Mesendoderm (in vitro differentiated cells): ENCODE measurements around the gene RALGPS1.
A peak's percentile ranks its signal among the peaks of the same experiment; 100 is the strongest.

Experiments used
- DNase-seq: peaks from one replicate; pipeline ENCODE4 v3.0.0; 2013
- H2AK5ac ChIP-seq: 2 replicates; pipeline ENCODE4 v1.6.1; 2013; ENCODE audit warnings: low read length, inconsistent platforms
- H2BK120ac ChIP-seq: 2 replicates; pipeline ENCODE4 v1.6.1; 2013; ENCODE audit warnings: low read depth, mild to moderate bottlenecking, low read length, moderate library complexity, mixed read lengths
- H2BK15ac ChIP-seq: replicated peaks from 2 replicates; pipeline ENCODE4 v1.6.1; 2013; ENCODE audit warnings: low read depth, mild to moderate bottlenecking, moderate library complexity
- H2BK5ac ChIP-seq: 2 replicates; pipeline ENCODE4 v1.6.1; 2013; ENCODE audit warnings: low read length, inconsistent platforms
- H3K18ac ChIP-seq: 2 replicates; pipeline ENCODE4 v1.6.1; 2013; ENCODE audit warnings: mild to moderate bottlenecking, low read length, mixed read lengths
- H3K23ac ChIP-seq: one replicate; pipeline ENCODE4 v1.6.1; 2013; ENCODE audit warnings: low read length
- H3K27ac ChIP-seq: 2 replicates; pipeline ENCODE4 v1.5.1; 2013; ENCODE audit warnings: low read depth, mild to moderate bottlenecking, inconsistent platforms, low read length, moderate library complexity
- H3K27me3 ChIP-seq: 2 replicates; pipeline ENCODE4 v1.6.1; 2013; ENCODE audit warnings: low read length, control low read depth, mild to moderate bottlenecking, inconsistent platforms; ENCODE audit not compliant: insufficient read depth, poor library complexity
- H3K36me3 ChIP-seq: 2 replicates; pipeline ENCODE4 v1.6.1; 2013; ENCODE audit warnings: low read length, inconsistent platforms; ENCODE audit not compliant: control insufficient read depth, insufficient read depth
- H3K4ac ChIP-seq: one replicate; pipeline ENCODE4 v1.6.1; 2013; ENCODE audit warnings: low read depth, mild to moderate bottlenecking, low read length, moderate library complexity
- H3K4me1 ChIP-seq: 2 replicates; pipeline ENCODE4 v1.6.1; 2013; ENCODE audit warnings: low read depth, low read length, inconsistent platforms; ENCODE audit not compliant: control insufficient read depth
- H3K4me2 ChIP-seq: 2 replicates; pipeline ENCODE4 v1.6.1; 2013; ENCODE audit warnings: low read length
- H3K4me3 ChIP-seq: 2 replicates; pipeline ENCODE4 v1.5.1; 2013; ENCODE audit warnings: mild to moderate bottlenecking, low read length
- H3K56ac ChIP-seq: one replicate; pipeline ENCODE4 v1.6.1; 2013; ENCODE audit warnings: low read length
- H3K79me1 ChIP-seq: 2 replicates; pipeline ENCODE4 v1.6.1; 2013; ENCODE audit warnings: low read length, inconsistent platforms
- H3K79me2 ChIP-seq: 2 replicates; pipeline ENCODE4 v1.6.1; 2013; ENCODE audit warnings: mild to moderate bottlenecking, low read length; ENCODE audit not compliant: control insufficient read depth, insufficient read depth
- H3K9ac ChIP-seq: 2 replicates; pipeline ENCODE4 v1.6.1; 2013; ENCODE audit warnings: low read length, inconsistent platforms
- H4K5ac ChIP-seq: one replicate; pipeline ENCODE4 v1.6.1; 2013; ENCODE audit warnings: low read length
- H4K8ac ChIP-seq: one replicate; pipeline ENCODE4 v1.6.1; 2013; ENCODE audit warnings: low read depth, mild to moderate bottlenecking, control low read depth, low read length, moderate library complexity
- WGBS: extraction: QIAGEN DNeasy Blood & Tissue Kit; methylation state at CpG from one replicate; pipeline ENCODE4 v1.1.7; 2013; ENCODE audit warnings: low lambda C conversion rate, missing lambda C conversion rate; ENCODE audit not compliant: insufficient coverage; ENCODE audit errors: extremely low coverage; 5-methylcytosine and 5-hydroxymethylcytosine counted together

Gene RALGPS1

GRCh38 chr9:127179633-127180441 is 265.3 kb downstream of the RALGPS1 start:
- H3K79me1 ChIP-seq, result no peaks in the 10 kb centered on the region
- no peak for DNase-seq
- no peak overlapping the region for H2BK15ac ChIP-seq
- no peak overlapping the region for H4K5ac ChIP-seq
- no peak overlapping the region for H3K4ac ChIP-seq
- H3K27me3 ChIP-seq, result no peaks in the 10 kb centered on the region
- H3K79me2 ChIP-seq, result no peaks in the 10 kb centered on the region
- H3K4me1 ChIP-seq, result peaks cover 3% of the 10 kb centered on the region
- no peak overlapping the region for H2AK5ac ChIP-seq
- H3K4me2 ChIP-seq, result no peak overlapping the region
- no peak overlapping the region for H3K23ac ChIP-seq
- WGBS, result no CpG with 5 or more reads among the region's 15 CpGs
- no peak overlapping the region for H3K9ac ChIP-seq
- no peak overlapping the region for H3K18ac ChIP-seq
- no peak overlapping the region for H4K8ac ChIP-seq
- H3K36me3 ChIP-seq, result no peaks in the 10 kb centered on the region
- no peak overlapping the region for H2BK120ac ChIP-seq
- H2BK5ac ChIP-seq, result no peak overlapping the region
- H3K56ac ChIP-seq, result no peak overlapping the region
- H3K4me3 ChIP-seq, result no peak overlapping the region
- no peak overlapping the region for H3K27ac ChIP-seq

- no peak overlapping the region for H3K4me3 ChIP-seq
- H2BK5ac ChIP-seq, result no peak overlapping the region
- no peak overlapping the region for H4K5ac ChIP-seq
- DNase-seq, result no peak
- no peak overlapping the region for H2AK5ac ChIP-seq
- peaks cover 3% of the 10 kb centered on the region for H3K4me1 ChIP-seq
- H3K23ac ChIP-seq, result no peak overlapping the region
- no peak overlapping the region for H3K18ac ChIP-seq
- H3K4me2 ChIP-seq, result no peak overlapping the region
- H4K8ac ChIP-seq, result no peak overlapping the region
- no peak overlapping the region for H2BK120ac ChIP-seq
- WGBS, result no CpG with 5 or more reads among the region's 14 CpGs
- no peak overlapping the region for H2BK15ac ChIP-seq
- no peaks in the 10 kb centered on the region for H3K79me1 ChIP-seq
- H3K27ac ChIP-seq, result no peak overlapping the region
- no peaks in the 10 kb centered on the region for H3K79me2 ChIP-seq
- H3K36me3 ChIP-seq, result no peaks in the 10 kb centered on the region
- no peak overlapping the region for H3K56ac ChIP-seq
- H3K27me3 ChIP-seq, result no peaks in the 10 kb centered on the region
- H3K9ac ChIP-seq, result no peak overlapping the region
- H3K4ac ChIP-seq, result no peak overlapping the region
Measured at GRCh38 chr9:127180457-127181314, 266.1 kb downstream of the RALGPS1 start.

- no peak overlapping the region for H2BK15ac ChIP-seq
- H2BK5ac ChIP-seq, result no peak overlapping the region
- no peak overlapping the region for H3K27ac ChIP-seq
- H3K79me2 ChIP-seq, result no peaks in the 10 kb centered on the region
- no peak overlapping the region for H3K56ac ChIP-seq
- DNase-seq, result no peak
- no peak overlapping the region for H3K23ac ChIP-seq
- no peak overlapping the region for H3K4ac ChIP-seq
- no peak overlapping the region for H2BK120ac ChIP-seq
- H3K18ac ChIP-seq, result no peak overlapping the region
- H3K27me3 ChIP-seq, result no peaks in the 10 kb centered on the region
- no CpG with 5 or more reads among the region's 3 CpGs for WGBS
- H2AK5ac ChIP-seq, result no peak overlapping the region
- peaks cover 3% of the 10 kb centered on the region for H3K4me1 ChIP-seq
- no peak overlapping the region for H3K4me2 ChIP-seq
- H3K36me3 ChIP-seq, result no peaks in the 10 kb centered on the region
- no peak overlapping the region for H4K5ac ChIP-seq
- H4K8ac ChIP-seq, result no peak overlapping the region
- H3K9ac ChIP-seq, result no peak overlapping the region
- H3K79me1 ChIP-seq, result no peaks in the 10 kb centered on the region
- H3K4me3 ChIP-seq, result no peak overlapping the region
Measured at GRCh38 chr9:127181315-127181580, 266.7 kb downstream of the RALGPS1 start.

- Histone ChIP-seq H3K4me2 (no peak overlapping the region), H3K4ac (no peak overlapping the region), H3K27me3 (no peaks in the 10 kb centered on the region), H3K4me3 (no peak overlapping the region), H3K18ac (no peak overlapping the region), H3K36me3 (no peaks in the 10 kb centered on the region), H2BK15ac (no peak overlapping the region), H3K79me1 (no peaks in the 10 kb centered on the region), H3K27ac (no peak overlapping the region), H4K5ac (no peak overlapping the region), H3K23ac (no peak overlapping the region), H2AK5ac (no peak overlapping the region), H3K79me2 (no peaks in the 10 kb centered on the region), H2BK120ac (no peak overlapping the region), H4K8ac (no peak overlapping the region), H3K9ac (no peak overlapping the region), H3K4me1 (peaks cover 3% of the 10 kb centered on the region), H2BK5ac (no peak overlapping the region), H3K56ac (no peak overlapping the region)
- no peak for DNase-seq
- no CpG with 5 or more reads among the region's 6 CpGs for WGBS
Measured at GRCh38 chr9:127181595-127182190, 267.1 kb downstream of the RALGPS1 start.

GRCh38 chr9:127182901-127183746 is 268.5 kb downstream of the RALGPS1 start:
- Histone ChIP-seq H4K8ac (no peak overlapping the region), H2AK5ac (no peak overlapping the region), H3K36me3 (no peaks in the 10 kb centered on the region), H3K56ac (peak overlapping the region; percentile 38), H3K4me3 (no peak overlapping the region), H3K4ac (no peak overlapping the region), H3K79me2 (no peaks in the 10 kb centered on the region), H3K27me3 (no peaks in the 10 kb centered on the region), H2BK5ac (no peak overlapping the region), H3K4me2 (no peak overlapping the region), H3K23ac (no peak overlapping the region), H2BK120ac (no peak overlapping the region), H3K27ac (no peak overlapping the region), H3K4me1 (peaks cover 3% of the 10 kb centered on the region), H3K79me1 (no peaks in the 10 kb centered on the region), H4K5ac (no peak overlapping the region), H2BK15ac (no peak overlapping the region), H3K18ac (no peak overlapping the region), H3K9ac (no peak overlapping the region)
- WGBS, result no CpG with 5 or more reads among the region's 14 CpGs
- DNase-seq, result peak; percentile 17
